H1 (cell line): Measurements from ENCODE around the gene CACNB1. TPM values are rescaled to one million over a fixed set of nuclear protein-coding genes. Genes with fewer than 3 reads are reported as not detected.

Source experiments
- CTCF ChIA-PET: fragments of 300-600 bp; sonication (Branson Sonifier 250); formaldehyde crosslinking; loops from one replicate; lab custom pipeline; 2021; ENCODE audit not compliant: partially characterized antibody; lab: Charles Lee
- POLR2A ChIA-PET: fragments of 300-600 bp; sonication (Branson Sonifier 250); formaldehyde crosslinking; loops from one replicate; lab custom pipeline; 2021; ENCODE audit warnings: inconsistent platforms; ENCODE audit not compliant: partially characterized antibody; lab: Charles Lee
- DNase-seq, 2 experiments: peaks; one replicate each; pipeline versions ENCODE4 v3.0.0 to v3.0.0-alpha.2; 2010 to 2022; ENCODE audit warnings: low spot score in 2 of 2, low read depth in 1 of 2, mixed read lengths in 1 of 2
- FAIRE-seq: peaks from 2 replicates; lab custom pipeline; 2011; peaks lifted over from hg19 to GRCh38; lab: Jason Lieb, UNC
- H2AFZ ChIP-seq: 2 replicates; pipeline ENCODE4 v1.8.1; 2012; ENCODE audit warnings: low read length, inconsistent platforms
- H2AK5ac ChIP-seq: 2 replicates; pipeline ENCODE4 v1.6.1; 2013; ENCODE audit warnings: low read depth, low read length
- H2BK120ac ChIP-seq: replicated peaks from 2 replicates; pipeline ENCODE3; 2013; ENCODE audit warnings: low read depth, low read length, inconsistent platforms
- H2BK12ac ChIP-seq: 2 replicates; pipeline ENCODE4 v1.6.1; 2013; ENCODE audit warnings: low read depth, low read length
- H2BK15ac ChIP-seq: 2 replicates; pipeline ENCODE4 v1.6.1; 2013; ENCODE audit warnings: low read length
- H2BK20ac ChIP-seq: 2 replicates; pipeline ENCODE4 v1.6.1; 2013; ENCODE audit warnings: low read length
- H2BK5ac ChIP-seq: 2 replicates; pipeline ENCODE4 v1.6.1; 2013; ENCODE audit warnings: low read depth, low read length
- H3K14ac ChIP-seq: 2 replicates; pipeline ENCODE4 v1.6.1; 2013; ENCODE audit warnings: inconsistent platforms; ENCODE audit not compliant: insufficient read length
- H3K18ac ChIP-seq: 2 replicates; pipeline ENCODE4 v1.6.1; 2013; ENCODE audit warnings: low read length; ENCODE audit errors: extremely low read depth
- H3K23ac ChIP-seq: 2 replicates; pipeline ENCODE4 v1.6.1; 2013; ENCODE audit warnings: inconsistent platforms; ENCODE audit not compliant: insufficient read length
- H3K23me2 ChIP-seq: 2 replicates; pipeline ENCODE4 v1.6.1; 2013; ENCODE audit warnings: low read depth, low read length
- H3K27ac ChIP-seq: 2 replicates; pipeline ENCODE4 v1.6.1; 2011; ENCODE audit warnings: low read depth, low read length, inconsistent platforms
- H3K27me3 ChIP-seq, 4 experiments: replicated peaks in 1 of 4; 1 replicate in 1 of 4; 2 replicates in 3 of 4; pipeline versions ENCODE4 v1.6.1 to v1.8.1; 2011 to 2013; ENCODE audit warnings: low read length in 3 of 4, mild to moderate bottlenecking in 3 of 4, inconsistent platforms in 2 of 4, mixed read lengths in 2 of 4, moderate library complexity in 1 of 4; ENCODE audit not compliant: control insufficient read depth in 3 of 4, insufficient read depth in 3 of 4; ENCODE audit errors: extremely low read depth in 1 of 4
- H3K36me3 ChIP-seq, 4 experiments: 2 replicates each; pipeline versions ENCODE4 v1.6.1 to v1.8.1; 2011 to 2013; ENCODE audit warnings: mild to moderate bottlenecking in 4 of 4, low read length in 3 of 4, moderate library complexity in 2 of 4, control low read depth in 1 of 4, inconsistent platforms in 1 of 4; ENCODE audit not compliant: insufficient read depth in 4 of 4, control insufficient read depth in 2 of 4
- H3K4ac ChIP-seq: replicated peaks from 2 replicates; pipeline ENCODE3; 2013; ENCODE audit warnings: low read length, low read depth, mixed read lengths, inconsistent platforms; ENCODE audit not compliant: insufficient read length
- H3K4me1 ChIP-seq, 4 experiments: replicated peaks in 1 of 4; 1 replicate in 1 of 4; 2 replicates in 3 of 4; pipeline versions ENCODE4 v1.6.1 to v1.8.1; 2011 to 2013; ENCODE audit warnings: low read length in 3 of 4, inconsistent platforms in 2 of 4, mixed read lengths in 1 of 4; ENCODE audit not compliant: insufficient read depth in 4 of 4, control insufficient read depth in 3 of 4
- H3K4me2 ChIP-seq, 2 experiments: 2 replicates each; pipeline versions ENCODE4 v1.6.1 to v1.8.1; 2011 to 2013; ENCODE audit warnings: low read depth in 2 of 2, low read length in 2 of 2, control low read depth in 1 of 2, inconsistent platforms in 1 of 2, mild to moderate bottlenecking in 1 of 2; ENCODE audit not compliant: insufficient read depth in 1 of 2
- H3K4me3 ChIP-seq, 4 experiments: fragments of 200-600, 300-600 bp in 1 of 4; sonication (generic), shearing (Covaris generic), sonication (Bioruptor Twin) in 1 of 4; 2 replicates each; pipeline versions ENCODE4 v1.5.1 to v1.8.1; 2011 to 2016; ENCODE audit warnings: low read length in 4 of 4, low read depth in 3 of 4, control low read depth in 2 of 4, inconsistent platforms in 2 of 4, mild to moderate bottlenecking in 2 of 4, mixed read lengths in 1 of 4, moderate library complexity in 1 of 4; ENCODE audit not compliant: insufficient read depth in 2 of 4; ENCODE audit errors: extremely low read depth in 1 of 4
- H3K56ac ChIP-seq: replicated peaks from 2 replicates; pipeline ENCODE3; 2013; ENCODE audit warnings: low read depth, mild to moderate bottlenecking, mixed read lengths, low read length, inconsistent platforms; ENCODE audit not compliant: insufficient read length
- H3K79me1 ChIP-seq: 2 replicates; pipeline ENCODE4 v1.6.1; 2013; ENCODE audit warnings: low read depth, low read length, control low read depth
- H3K79me2 ChIP-seq, 2 experiments: 2 replicates each; pipeline versions ENCODE4 v1.6.1 to v1.8.1; 2012 to 2013; ENCODE audit warnings: low read length in 2 of 2, mild to moderate bottlenecking in 2 of 2, inconsistent platforms in 1 of 2; ENCODE audit not compliant: insufficient read depth in 2 of 2, control insufficient read depth in 1 of 2
- H3K9ac ChIP-seq, 4 experiments: replicated peaks in 1 of 4; 1 replicate in 1 of 4; 2 replicates in 3 of 4; pipeline versions ENCODE4 v1.6.1 to v1.8.1; 2011 to 2013; ENCODE audit warnings: low read depth in 3 of 4, low read length in 3 of 4, control low read depth in 2 of 4, mild to moderate bottlenecking in 2 of 4, moderate library complexity in 2 of 4, inconsistent platforms in 1 of 4; ENCODE audit errors: extremely low read depth in 1 of 4
- H3K9me3 ChIP-seq, 2 experiments: 2 replicates each; pipeline versions ENCODE4 v1.6.1 to v1.8.1; 2012 to 2013; ENCODE audit warnings: mild to moderate bottlenecking in 2 of 2, moderate library complexity in 2 of 2, control low read depth in 1 of 2, inconsistent platforms in 1 of 2, low read depth in 1 of 2, low read length in 1 of 2, mixed read lengths in 1 of 2; ENCODE audit not compliant: insufficient read depth in 2 of 2
- H4K20me1 ChIP-seq, 2 experiments: replicated peaks in 1 of 2; 2 replicates each; pipeline versions ENCODE3 to v1.8.1; 2011 to 2013; ENCODE audit warnings: inconsistent platforms in 2 of 2, low read length in 2 of 2, mild to moderate bottlenecking in 1 of 2; ENCODE audit not compliant: insufficient read depth in 2 of 2, control insufficient read depth in 1 of 2
- H4K5ac ChIP-seq: 2 replicates; pipeline ENCODE4 v1.6.1; 2013; ENCODE audit warnings: low read length, low read depth, mixed read lengths, inconsistent platforms; ENCODE audit not compliant: insufficient read length
- H4K8ac ChIP-seq: 2 replicates; pipeline ENCODE4 v1.8.0; 2013; ENCODE audit warnings: mild to moderate bottlenecking, moderate library complexity, low read length, inconsistent platforms; ENCODE audit not compliant: insufficient read depth; ENCODE audit errors: extremely low read depth
- H4K91ac ChIP-seq: replicated peaks from 2 replicates; pipeline ENCODE3; 2013; ENCODE audit warnings: low read length, mixed read lengths, inconsistent platforms; ENCODE audit not compliant: insufficient read length
- CBX5 ChIP-seq: fragments of 300-800, 300-1000 bp; sonication (generic); IDR thresholded peaks from 2 replicates; pipeline ENCODE4 v1.7.1; 2016; ENCODE audit warnings: antibody characterized with exemption, low read length, low read depth
- EGR1 ChIP-seq: IDR thresholded peaks from 2 replicates; pipeline ENCODE4 v1.6.1; 2011; ENCODE audit warnings: low read depth, low read length, borderline replicate concordance
- FOSL1 ChIP-seq: IDR thresholded peaks from 2 replicates; pipeline ENCODE4 v1.6.1; 2011; ENCODE audit warnings: mild to moderate bottlenecking, low read depth, low read length, moderate library complexity; ENCODE audit not compliant: insufficient read depth
- HDAC2 ChIP-seq, 2 experiments: fragments of 300-600 bp in 1 of 2; sonication (generic) in 1 of 2; IDR thresholded peaks; 2 replicates each; pipeline ENCODE4 v1.6.1; 2011 to 2012; ENCODE audit warnings: low read depth in 2 of 2, low read length in 2 of 2, mild to moderate bottlenecking in 2 of 2, moderate library complexity in 2 of 2, borderline replicate concordance in 1 of 2, inconsistent platforms in 1 of 2
- MAFK ChIP-seq: IDR thresholded peaks from 2 replicates; pipeline ENCODE4 v1.6.1; 2012; ENCODE audit warnings: low read depth, mild to moderate bottlenecking, improper control_type of control experiment, low read length
- SIRT6 ChIP-seq: IDR thresholded peaks from one replicate; pipeline ENCODE4 v1.7.1; 2012; ENCODE audit warnings: low read length, inconsistent platforms
- SP1 ChIP-seq: IDR thresholded peaks from 2 replicates; pipeline ENCODE4 v1.6.1; 2011; ENCODE audit warnings: low read depth, low read length
- TCF12 ChIP-seq: IDR thresholded peaks from 2 replicates; pipeline ENCODE4 v1.6.1; 2011; ENCODE audit warnings: low read depth, mild to moderate bottlenecking, low read length
- WGBS, 2 experiments: shearing (Covaris generic) in 1 of 2; methylation state at CpG; one replicate each; pipeline versions ENCODE4 v1.1.6 to v1.1.7; 2013 to 2015; ENCODE audit warnings: low lambda C conversion rate in 2 of 2, mixed read lengths in 2 of 2, inconsistent platforms in 1 of 2, low coverage in 1 of 2, missing lambda C conversion rate in 1 of 2; ENCODE audit not compliant: insufficient replicate concordance in 2 of 2, insufficient coverage in 1 of 2, insufficient read length in 1 of 2; ENCODE audit errors: extremely low coverage in 1 of 2, missing lambda C conversion rate in 1 of 2; 5-methylcytosine and 5-hydroxymethylcytosine counted together
- polyA plus RNA-seq, 7 experiments: library from polyadenylated mRNA; depleted of rRNA in 3 of 7; stranded (reverse) in 5 of 7; unstranded in 2 of 7; fragments of >200 nt in 5 of 7; fragments of 200-250 nt in 2 of 7; gene quantifications; 1 replicate in 5 of 7; 2 replicates in 1 of 7; 4 replicates in 1 of 7; pipeline versions ENCODE4 v1.2.1 to v1.2.3, GENCODE V29; 2011 to 2013; ENCODE audit warnings: missing spikeins in 2 of 7, mixed read lengths in 2 of 7
- total RNA-seq: library from RNA; stranded (reverse); fragmentation: NEBNext Ultra II Directional; extraction: Animal tissue kit (Norgen Biotek cat#: 25700); gene quantifications from 2 replicates; pipeline ENCODE4 v1.2.1, GENCODE V29; 2021

CACNB1 gene
- total and polyA plus RNA-seq, 2 of the 8 experiments (the other 6 are each of a cell fraction or from before 2014, with no cell fraction given): 7.2 to 17.8 TPM

DNA sequence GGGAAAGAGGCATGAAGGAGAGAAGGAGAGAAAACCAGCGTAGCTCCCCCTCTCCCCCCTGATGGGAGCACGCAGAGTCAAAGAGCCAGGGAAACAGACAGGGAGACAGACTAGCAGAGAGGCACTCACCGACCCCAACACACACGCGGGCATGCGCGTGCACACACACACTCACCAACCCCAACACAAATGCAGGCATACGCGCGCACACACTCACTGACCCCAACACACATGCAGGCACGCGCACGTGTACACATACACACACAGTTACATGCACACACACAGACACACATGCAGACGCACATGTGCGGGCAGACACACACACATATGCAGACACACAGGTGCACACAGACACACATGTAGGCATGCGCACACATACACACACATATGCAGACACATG, 4.6 kb downstream of the CACNB1 start:
- Histone ChIP-seq H3K36me3 (peaks cover 5 to 40% (median 20%) of the 10 kb centered on the region in 4 experiments; a peak in 7 of 8 replicates), H3K23ac (no peak overlapping the region), H2AFZ (no peak overlapping the region), H2BK12ac (peak overlapping the region; percentile 87; the same call in 1 of the 2 replicates), H3K56ac (no peak overlapping the region), H2BK120ac (no peak overlapping the region), H3K4me3 (no peak overlapping the region; a peak in 1 of 8 replicates), H3K4me2 (no peak overlapping the region; a peak in 1 of 4 replicates), H3K4me1 (peaks cover 0 to 23% (median 20%) of the 10 kb centered on the region in 4 experiments; a peak in 6 of 7 replicates), H3K14ac (no peak overlapping the region), H3K27ac (no peak overlapping the region), H4K20me1 (peaks cover 2 to 27% of the 10 kb centered on the region in 2 experiments), H3K9me3 (no peaks in the 10 kb centered on the region), H3K23me2 (peaks cover 6% of the 10 kb centered on the region; the same call in 1 of the 2 replicates), H3K79me1 (peaks cover 19% of the 10 kb centered on the region), H4K91ac (no peak overlapping the region), H3K18ac (no peak overlapping the region), H3K4ac (no peak overlapping the region), H3K9ac (no peak overlapping the region), H2BK5ac (peak overlapping the region; percentile 80), H2BK20ac (no peak overlapping the region), H3K79me2 (peaks cover 0 to 34% of the 10 kb centered on the region in 2 experiments; a peak in 1 of 4 replicates), H2BK15ac (no peak overlapping the region), H4K8ac (no peak overlapping the region), H3K27me3 (no peaks in the 10 kb centered on the region), H2AK5ac (peak overlapping the region; percentile 60; the same call in 1 of the 2 replicates), H4K5ac (no peak overlapping the region)
- 91% methylated on average over 15 of the region's 16 CpGs; no CpG with 5 or more reads in 1 of the 2 experiments for WGBS, 2 experiments
- no peak for FAIRE-seq
- POLR2A ChIA-PET: interaction anchor here (1.1 to 5.9 kb wide), 3 partner anchors 13 to 51 kb away, joined by 3 to 51 read pairs (median 5); no protein-coding TSS in a partner anchor
- no peak for DNase-seq
- CTCF ChIA-PET: interaction anchor here (1.0 to 3.8 kb wide), 10 partner anchors 9 to 330 kb away, joined by 3 to 22 read pairs (median 4); no protein-coding TSS in a partner anchor
- TF ChIP-seq FOSL1 (no peak), SP1 (no peak), MAFK (no peak), HDAC2 (IDR thresholded peaks at IDR 0.05; ENCODE audit: borderline replicate concordance in 1 of 2, low read depth in 2 of 2, low read length in 2 of 2) (no peak), CBX5 (no peak), EGR1 (no peak), TCF12 (no peak), SIRT6 (no peak)
